Right lobe of liver (tissue), 6 donors: Measurements from ENCODE around the gene SH3YL1. TPM values are rescaled to one million over a fixed set of nuclear protein-coding genes. Genes with fewer than 3 reads are reported as not detected.
A peak's percentile ranks its signal among the peaks of the same experiment; 100 is the strongest.

Experiments used
- ATAC-seq, 4 donors: fragments of 200-7000 bp; cut with Tn5 transposase; one replicate each; pipeline ENCODE4 v1.9.1; 2020; ENCODE audit warnings: mild to moderate bottlenecking in 4 of 4, moderate library complexity in 4 of 4
- DNase-seq, 3 donors: peaks; one replicate each; pipeline ENCODE4 v3.0.0-alpha.2; 2020
- H3K27ac ChIP-seq, 3 donors: fragments of 200-600 bp; one replicate each; pipeline ENCODE4 v1.8.0; 2022
- H3K27me3 ChIP-seq, 2 donors: fragments of 200-600 bp; one replicate each; pipeline ENCODE4 v1.8.0; 2022
- H3K36me3 ChIP-seq, 4 donors: fragments of 200-600 bp; sonication (generic) in 1 of 4; one replicate each; pipeline versions ENCODE4 v1.5.1 to v1.8.0; 2017 to 2022; ENCODE audit warnings: control low read depth in 1 of 4
- H3K4me1 ChIP-seq, 4 donors: fragments of 200-600 bp; sonication (generic) in 1 of 4; one replicate each; pipeline versions ENCODE4 v1.5.1 to v1.8.0; 2017 to 2022; ENCODE audit warnings: control low read depth in 1 of 4
- H3K4me3 ChIP-seq, 3 donors: fragments of 200-600 bp; one replicate each; pipeline ENCODE4 v1.8.0; 2022
- H3K9me3 ChIP-seq, 4 donors: fragments of 200-600 bp; sonication (generic) in 1 of 4; one replicate each; pipeline versions ENCODE4 v1.5.1 to v1.8.0; 2017 to 2022; ENCODE audit warnings: control low read depth in 1 of 4
- CTCF ChIP-seq, 4 donors: fragments of 200-600 bp in 3 of 4; fragments of 450-650 bp in 1 of 4; IDR thresholded peaks; one replicate each; pipeline versions ENCODE4 v1.5.1 to v1.8.0; 2016 to 2022; ENCODE audit warnings: antibody characterized with exemption in 4 of 4, mild to moderate bottlenecking in 2 of 4
- POLR2A ChIP-seq: fragments of 450-650 bp; IDR thresholded peaks from one replicate; pipeline ENCODE4 v1.6.1; 2017; ENCODE audit warnings: antibody characterized with exemption, mild to moderate bottlenecking
- WGBS: methylation state at CpG from one replicate; pipeline ENCODE4 v1.1.6; 2018; ENCODE audit warnings: low coverage, low lambda C conversion rate; ENCODE audit not compliant: insufficient coverage; ENCODE audit errors: missing lambda C conversion rate; 5-methylcytosine and 5-hydroxymethylcytosine counted together
- intact Hi-C, 2 donors: fragments of 100-400 bp; cut with DNase I; formaldehyde crosslinking; loops; one replicate each; pipeline versions ENCODE4 v1.11.2 to v1.14.1; 2022
- long read RNA-seq: library from polyadenylated mRNA; unstranded; transcript quantifications from one replicate; pipeline ENCODE4 v2.0.0, GENCODE V29; 2019
- total RNA-seq, 6 experiments: library from RNA; depleted of rRNA in 2 of 6; stranded (reverse); fragments of >200 nt in 2 of 6; fragmentation: NEBNext Ultra II Directional in 3 of 6; extraction: Animal tissue kit (Norgen Biotek cat#: 25700) in 3 of 6; gene quantifications; one replicate each; pipeline versions ENCODE4 v1.1.0 to v1.2.4, GENCODE V29; 2016 to 2023
- donor health status: DM: no; HTN: yes; CAD: no.
- donor health status: DM: no; HTN: no; CAD: no.
- donor health status: DM: no; HTN: no; CAD: no.
- donor health status: DM: no; HTN: yes; CAD: no.
- donor health status: DM: no; HTN: yes; CAD: no.

The SH3YL1 gene
- 10 to 100 TPM in 2 of 6 experiments, 1 to 10 TPM in 4; 5.9 to 23.0 (median 8.7) TPM for total RNA-seq
- long read RNA-seq, partial matches to known transcripts: 4 of 12 reads
- long read RNA-seq, other reads (novel, unspliced or antisense): 5 of 12 reads

DNA sequence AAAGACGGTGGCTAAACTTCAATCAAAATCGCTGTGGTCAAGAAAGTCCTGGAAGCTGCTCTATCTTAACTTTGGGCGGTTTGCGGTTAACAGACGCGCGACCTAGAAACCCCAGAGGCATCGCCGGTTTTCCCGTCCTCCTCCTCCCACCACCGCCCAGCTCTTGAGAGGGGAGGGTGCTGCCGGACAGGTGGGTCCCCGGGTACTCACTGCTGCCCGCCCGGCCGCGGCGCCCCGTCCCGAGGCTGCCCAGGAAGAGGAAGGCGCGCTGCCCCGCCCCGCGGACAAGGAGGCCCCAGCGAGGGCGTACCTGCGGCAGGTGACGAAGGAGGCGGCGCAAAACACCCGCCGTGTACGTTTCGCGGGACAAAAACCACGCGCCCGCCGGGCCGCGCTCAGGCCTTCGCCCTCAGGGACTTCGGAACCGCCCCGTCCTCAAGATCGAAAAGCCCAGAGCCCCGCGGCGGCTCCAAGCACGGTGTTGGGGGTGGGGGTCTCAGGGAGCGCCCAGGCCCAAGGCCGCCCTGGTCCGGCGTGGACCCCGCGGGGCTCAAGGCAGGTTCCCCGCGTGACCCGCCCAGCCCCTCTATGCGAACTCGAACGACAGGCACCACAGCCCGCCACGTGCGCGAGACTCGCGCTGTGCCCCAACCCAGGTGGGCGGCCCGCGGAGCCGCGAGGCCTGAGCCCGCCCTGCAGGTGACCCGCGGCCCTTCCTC, at the start of gene SH3YL1:
Gene SH3YL1, minus strand, starts transcription at position 259 of the 719 bp plus-strand sequence. Its CDS starts 48 bp downstream, at position 211.
- DNase-seq: peak; percentile 45 to 76 (median 53)
- intact Hi-C loops: no loop called here
- 18% methylated on average over 2 of the region's 77 CpGs for WGBS
- H3K27me3 ChIP-seq: no peaks in the 10 kb centered on the region
- no peaks in the 10 kb centered on the region for H3K9me3 ChIP-seq
- ATAC-seq: peak; percentile 20 to 40 (median 27)
- H3K36me3 ChIP-seq: no peaks in the 10 kb centered on the region
- peak; percentile 22 for TF ChIP-seq POLR2A
- TF ChIP-seq CTCF (IDR thresholded peaks at IDR 0.05): no peak
- peak within 1 kb of the TSS; percentile 63 to 85 (median 73) for H3K27ac ChIP-seq
- H3K4me1 ChIP-seq: peaks cover 0 to 25% (median 13%) of the 10 kb centered on the region in 4 donors
- H3K4me3 ChIP-seq: peak within 1 kb of the TSS; percentile 62 to 80 (median 76)

- H3K27me3 ChIP-seq: no peaks in the 10 kb centered on the region
Observed at GRCh38 chr2:310994-311393, 47.2 kb upstream of the SH3YL1 start.

DNA sequence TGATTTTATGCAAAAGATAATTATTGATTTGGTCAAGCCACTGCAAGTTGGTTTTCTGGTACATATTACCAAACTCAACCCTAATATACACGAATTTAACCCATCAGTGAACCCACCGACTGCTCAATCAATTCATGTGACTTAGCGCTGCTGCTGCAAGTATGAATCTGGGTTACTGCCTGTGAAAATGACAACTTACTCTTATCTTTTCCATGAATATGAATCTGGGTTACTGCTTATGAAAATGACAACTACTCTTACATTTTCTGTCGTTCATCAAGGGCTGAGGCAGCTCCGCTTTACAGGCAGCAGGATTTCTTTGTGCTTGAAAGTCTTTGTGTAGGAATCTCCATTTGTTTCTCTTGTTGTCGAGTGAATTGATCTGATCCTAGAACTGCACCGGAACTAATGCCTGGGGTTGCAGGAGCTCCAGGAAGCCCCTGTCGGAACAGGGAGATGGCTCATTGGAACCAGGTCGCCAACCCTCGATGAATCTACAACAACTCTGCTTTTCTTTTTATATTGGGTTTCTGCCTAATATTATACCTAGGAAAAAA, 46.2 kb upstream of the SH3YL1 start:
- intact Hi-C loops: no loop called here
- Histone ChIP-seq H3K27ac (no peak overlapping the region), H3K9me3 (no peaks in the 10 kb centered on the region), H3K4me3 (no peak overlapping the region), H3K36me3 (no peaks in the 10 kb centered on the region), H3K27me3 (no peaks in the 10 kb centered on the region), H3K4me1 (no peaks in the 10 kb centered on the region)
- 58% methylated on average over 9 of the region's 10 CpGs for WGBS
- DNase-seq: no peak
- TF ChIP-seq POLR2A: no peak
- TF ChIP-seq CTCF (IDR thresholded peaks at IDR 0.05): no peak
- no peak for ATAC-seq

More at GRCh38 chr2:310994-311393, 47.2 kb upstream of the SH3YL1 start:
- no peak for TF ChIP-seq CTCF (IDR thresholded peaks at IDR 0.05)
- no peak for TF ChIP-seq POLR2A
- Histone ChIP-seq H3K4me1 (no peaks in the 10 kb centered on the region), H3K36me3 (no peaks in the 10 kb centered on the region), H3K27ac (no peak overlapping the region), H3K4me3 (no peak overlapping the region), H3K9me3 (no peaks in the 10 kb centered on the region)
- 63% methylated on average over 5 of the region's 5 CpGs for WGBS
- intact Hi-C loops: no loop called here
- DNase-seq: no peak
- ATAC-seq: no peak

GRCh38 chr2:309148-309953, 45.5 kb upstream of the SH3YL1 start:
- Histone ChIP-seq H3K4me1 (no peaks in the 10 kb centered on the region), H3K27me3 (no peaks in the 10 kb centered on the region), H3K4me3 (no peak overlapping the region), H3K36me3 (no peaks in the 10 kb centered on the region), H3K27ac (no peak overlapping the region), H3K9me3 (no peaks in the 10 kb centered on the region)
- 19% methylated on average over 4 of the region's 13 CpGs for WGBS
- ATAC-seq: no peak
- DNase-seq: no peak
- TF ChIP-seq POLR2A (no peak), CTCF (IDR thresholded peaks at IDR 0.05) (no peak)
- intact Hi-C loops: no loop called here
